Left ventricle myocardium inferior (tissue), 1 donor: ENCODE results near the gene SP140. TPM values are rescaled to one million over a fixed set of nuclear protein-coding genes. Genes with fewer than 3 reads are reported as not detected.

Source experiments
- DNase-seq: peaks from one replicate; pipeline ENCODE4 v3.0.0-alpha.2; 2020
- H3K27ac ChIP-seq: fragments of 200-600 bp; replicated peaks from 2 replicates; pipeline ENCODE4 v1.8.0; 2021
- H3K27me3 ChIP-seq: fragments of 200-600 bp; 2 replicates; pipeline ENCODE4 v1.8.0; 2021; ENCODE audit warnings: low read depth
- H3K36me3 ChIP-seq: fragments of 200-600 bp; 2 replicates; pipeline ENCODE4 v1.8.0; 2021
- H3K4me1 ChIP-seq: fragments of 200-600 bp; 2 replicates; pipeline ENCODE4 v1.8.0; 2021
- H3K4me3 ChIP-seq: fragments of 200-600 bp; 2 replicates; pipeline ENCODE4 v1.8.0; 2021; ENCODE audit warnings: mild to moderate bottlenecking, moderate library complexity
- H3K9me3 ChIP-seq: fragments of 200-600 bp; replicated peaks from 2 replicates; pipeline ENCODE4 v1.8.0; 2021
- CTCF ChIP-seq: fragments of 200-600 bp; IDR thresholded peaks from 2 replicates; pipeline ENCODE4 v1.8.0; 2021; ENCODE audit warnings: antibody characterized with exemption, mild to moderate bottlenecking, borderline replicate concordance
- intact Hi-C: fragments of 100-400 bp; cut with micrococcal nuclease; formaldehyde crosslinking; loops from one replicate; pipeline ENCODE4 v1.11.0; 2022
- total RNA-seq: library from RNA; stranded (reverse); fragmentation: NEBNext Ultra II Directional; extraction: Animal tissue kit (Norgen Biotek cat#: 25700); gene quantifications from one replicate; pipeline ENCODE4 v1.2.1, GENCODE V29; 2021
- donor health status: DM: no; HTN: yes; CAD: no; lungs with severe emphysema.

Gene SP140
- total RNA-seq, 1 donor from 2014 or later = 1.3 TPM

- no peak for DNase-seq
- TF ChIP-seq CTCF = no peak
- no peaks in the 10 kb centered on the region for H3K4me1 ChIP-seq
- intact Hi-C loops = no loop called here
- peaks cover 33% of the 10 kb centered on the region for H3K36me3 ChIP-seq
- no peaks in the 10 kb centered on the region for H3K27me3 ChIP-seq
- H3K9me3 ChIP-seq = peaks cover 51% of the 10 kb centered on the region
- no peak overlapping the region for H3K4me3 ChIP-seq
- H3K27ac ChIP-seq = no peak overlapping the region
These were observed 122.2 kb downstream of the SP140 start for GRCh38 chr2:230347659-230348305.

DNA sequence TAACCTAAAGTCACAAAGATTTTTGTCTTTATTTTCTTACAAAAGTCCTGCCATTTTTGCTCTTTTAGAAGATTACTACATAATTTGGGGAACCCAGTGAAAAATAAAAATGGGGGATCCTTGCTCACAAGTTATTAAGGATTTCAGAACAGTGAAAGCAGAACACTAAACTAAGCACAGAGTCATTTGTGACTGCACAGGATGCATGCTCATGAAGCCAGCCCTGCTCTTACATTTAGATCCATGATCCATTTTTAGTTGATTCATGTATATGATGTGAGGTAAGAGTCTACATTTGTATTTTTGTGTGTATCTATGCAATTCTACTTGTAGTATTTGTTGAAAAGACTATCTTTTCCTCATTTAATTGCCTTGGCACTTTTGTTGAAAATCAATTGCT, 123.3 kb downstream of the SP140 start:
- Histone ChIP-seq H3K36me3 (peaks cover 23% of the 10 kb centered on the region), H3K27me3 (no peaks in the 10 kb centered on the region), H3K4me1 (no peaks in the 10 kb centered on the region), H3K9me3 (peaks cover 41% of the 10 kb centered on the region), H3K4me3 (no peak overlapping the region), H3K27ac (no peak overlapping the region)
- intact Hi-C loops = no loop called here
- DNase-seq = no peak
- no peak for TF ChIP-seq CTCF

GRCh38 chr2:230356084-230356483, 130.5 kb downstream of the SP140 start:
- TF ChIP-seq CTCF = no peak

GRCh38 chr2:230358305-230358704, 132.8 kb downstream of the SP140 start:
- Histone ChIP-seq H3K36me3 (peaks cover 51% of the 10 kb centered on the region), H3K27me3 (no peaks in the 10 kb centered on the region), H3K9me3 (peaks cover 9% of the 10 kb centered on the region), H3K4me1 (no peaks in the 10 kb centered on the region), H3K27ac (no peak overlapping the region), H3K4me3 (no peak overlapping the region)
- intact Hi-C loops = no loop called here
- no peak for DNase-seq
- no peak for TF ChIP-seq CTCF

More at GRCh38 chr2:230356084-230356483, 130.5 kb downstream of the SP140 start:
- H3K4me1 ChIP-seq = no peaks in the 10 kb centered on the region
- no peaks in the 10 kb centered on the region for H3K27me3 ChIP-seq
- no peak overlapping the region for H3K27ac ChIP-seq
- H3K4me3 ChIP-seq = no peak overlapping the region
- H3K36me3 ChIP-seq = peaks cover 32% of the 10 kb centered on the region
- peaks cover 9% of the 10 kb centered on the region for H3K9me3 ChIP-seq
- intact Hi-C loops = no loop called here
- no peak for DNase-seq

- no peak for DNase-seq
- H3K4me1 ChIP-seq = no peaks in the 10 kb centered on the region
- H3K27me3 ChIP-seq = no peaks in the 10 kb centered on the region
- H3K9me3 ChIP-seq = peaks cover 14% of the 10 kb centered on the region
- TF ChIP-seq CTCF = no peak
- no peak overlapping the region for H3K27ac ChIP-seq
- intact Hi-C loops = no loop called here
- peaks cover 64% of the 10 kb centered on the region for H3K36me3 ChIP-seq
- H3K4me3 ChIP-seq = no peak overlapping the region
These were observed 134.5 kb downstream of the SP140 start for GRCh38 chr2:230360028-230360427.
